C4-2B (cell line): ENCODE results near the gene UBXN6.

Source experiments
- H3K27ac ChIP-seq: fragments of 450-650 bp; 2 replicates; pipeline ENCODE4 v1.5.1; 2017
- ZFX ChIP-seq: fragments of 450-650 bp; IDR thresholded peaks from 2 replicates; pipeline ENCODE4 v1.6.1; 2017
- TF ChIP-seq, protein P1 (sequence below): fragments of 450-650 bp; conservative IDR thresholded peaks from 2 replicates; pipeline ENCODE4 v1.5.1; 2017; ENCODE audit warnings: mild to moderate bottlenecking

The UBXN6 gene

DNA sequence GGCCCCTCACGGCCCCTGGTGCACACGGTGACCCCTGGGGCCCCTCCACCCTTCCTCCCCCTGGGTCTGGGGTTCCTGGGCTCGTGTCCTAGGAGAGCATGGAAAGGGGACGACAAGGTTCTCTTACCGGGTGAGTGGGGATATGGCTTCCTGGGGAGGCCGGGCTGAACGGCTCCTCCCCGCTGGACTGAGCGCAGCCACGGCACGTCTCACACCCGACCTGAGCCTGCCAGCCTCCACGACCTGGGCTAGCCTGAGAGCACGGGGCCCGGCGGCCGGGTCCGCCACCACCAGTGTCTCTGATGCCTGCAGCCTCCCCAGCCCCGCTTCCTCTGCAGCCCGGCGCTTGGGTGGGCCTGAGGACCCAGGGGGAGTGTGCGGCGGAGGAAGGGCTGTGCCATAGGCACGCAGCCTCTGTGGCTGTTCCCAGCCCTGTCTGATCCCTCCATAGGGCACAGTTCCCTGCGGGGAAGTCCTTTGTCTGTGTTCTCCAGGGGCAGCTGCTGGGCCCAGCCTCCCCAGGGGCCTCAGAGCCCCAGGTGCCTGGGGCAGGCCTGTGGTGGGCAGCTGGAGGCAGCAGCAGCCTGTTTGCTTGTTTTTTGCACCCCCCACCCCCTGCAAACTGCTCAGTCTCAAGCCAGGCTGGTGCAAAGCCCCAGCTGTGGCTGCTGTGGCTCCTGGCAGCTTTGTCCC, 45.7 kb upstream of the UBXN6 start:
- TF ChIP-seq ZFX = no peak
- TF ChIP-seq, protein P1, sequence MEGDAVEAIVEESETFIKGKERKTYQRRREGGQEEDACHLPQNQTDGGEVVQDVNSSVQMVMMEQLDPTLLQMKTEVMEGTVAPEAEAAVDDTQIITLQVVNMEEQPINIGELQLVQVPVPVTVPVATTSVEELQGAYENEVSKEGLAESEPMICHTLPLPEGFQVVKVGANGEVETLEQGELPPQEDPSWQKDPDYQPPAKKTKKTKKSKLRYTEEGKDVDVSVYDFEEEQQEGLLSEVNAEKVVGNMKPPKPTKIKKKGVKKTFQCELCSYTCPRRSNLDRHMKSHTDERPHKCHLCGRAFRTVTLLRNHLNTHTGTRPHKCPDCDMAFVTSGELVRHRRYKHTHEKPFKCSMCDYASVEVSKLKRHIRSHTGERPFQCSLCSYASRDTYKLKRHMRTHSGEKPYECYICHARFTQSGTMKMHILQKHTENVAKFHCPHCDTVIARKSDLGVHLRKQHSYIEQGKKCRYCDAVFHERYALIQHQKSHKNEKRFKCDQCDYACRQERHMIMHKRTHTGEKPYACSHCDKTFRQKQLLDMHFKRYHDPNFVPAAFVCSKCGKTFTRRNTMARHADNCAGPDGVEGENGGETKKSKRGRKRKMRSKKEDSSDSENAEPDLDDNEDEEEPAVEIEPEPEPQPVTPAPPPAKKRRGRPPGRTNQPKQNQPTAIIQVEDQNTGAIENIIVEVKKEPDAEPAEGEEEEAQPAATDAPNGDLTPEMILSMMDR = no peak
- H3K27ac ChIP-seq = no peak overlapping the region

DNA sequence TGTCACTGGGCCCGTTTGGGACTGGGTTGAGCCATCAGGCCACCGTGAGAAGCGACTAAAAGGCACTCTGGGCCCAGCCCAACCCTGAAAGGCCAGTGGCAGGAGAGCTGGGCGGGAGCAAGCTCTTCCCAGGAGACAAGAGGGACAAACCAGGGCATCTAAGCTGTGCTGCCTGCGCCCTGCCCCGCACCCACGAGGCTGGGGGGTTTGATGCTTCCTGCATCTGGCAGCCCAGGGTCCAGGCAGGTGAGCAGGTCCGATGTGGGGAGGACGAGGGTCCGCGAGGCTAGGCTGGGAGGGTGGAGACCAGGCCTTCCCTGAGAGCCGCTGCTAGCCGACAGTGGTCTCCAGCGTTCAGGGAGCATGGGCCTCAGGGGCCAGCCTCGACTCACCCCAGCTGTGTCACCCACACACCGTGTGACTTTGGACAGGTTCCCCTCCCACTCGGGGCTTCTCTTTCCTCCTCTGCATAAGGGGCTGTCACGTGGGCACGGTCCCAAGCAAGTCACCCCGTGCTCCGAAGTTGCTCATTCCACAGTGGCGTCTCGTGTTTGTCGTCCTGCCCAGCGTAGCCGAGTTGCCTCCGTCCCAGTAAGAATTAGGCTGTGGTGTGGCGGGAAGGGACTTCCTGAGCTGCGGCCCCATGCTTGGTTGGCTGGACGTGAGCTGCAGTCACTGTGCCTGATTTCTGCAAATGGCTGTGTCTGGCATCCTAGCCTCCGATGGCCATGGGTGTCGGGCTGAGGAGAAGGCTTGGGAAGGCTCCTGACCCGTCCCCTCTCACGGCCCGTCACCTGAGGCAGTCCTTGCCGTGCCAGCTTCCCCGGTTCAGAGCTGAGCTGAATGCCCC, 44.9 kb upstream of the UBXN6 start:
- H3K27ac ChIP-seq = no peak overlapping the region
- TF ChIP-seq, protein P1 = no peak
- TF ChIP-seq ZFX = no peak

DNA sequence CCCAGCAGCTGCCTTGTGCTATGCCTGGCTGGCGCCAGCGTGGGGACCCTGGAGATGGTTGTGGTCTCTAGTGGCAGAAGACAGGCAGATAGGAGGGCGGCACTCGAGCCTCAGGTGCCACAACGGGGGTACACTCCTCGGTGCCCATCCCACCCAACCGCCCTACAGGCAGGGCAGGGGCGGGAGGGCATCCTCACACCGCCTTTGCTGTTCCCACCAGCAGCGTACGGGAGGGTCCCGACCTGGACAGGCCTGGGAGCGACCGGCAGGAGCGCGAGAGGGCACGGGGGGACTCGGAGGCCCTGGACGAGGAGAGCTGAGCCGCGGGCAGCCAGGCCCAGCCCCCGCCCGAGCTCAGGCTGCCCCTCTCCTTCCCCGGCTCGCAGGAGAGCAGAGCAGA, 44.1 kb upstream of the UBXN6 start:
- TF ChIP-seq, protein P1 = no peak
- TF ChIP-seq ZFX = no peak
- H3K27ac ChIP-seq = no peak overlapping the region

DNA sequence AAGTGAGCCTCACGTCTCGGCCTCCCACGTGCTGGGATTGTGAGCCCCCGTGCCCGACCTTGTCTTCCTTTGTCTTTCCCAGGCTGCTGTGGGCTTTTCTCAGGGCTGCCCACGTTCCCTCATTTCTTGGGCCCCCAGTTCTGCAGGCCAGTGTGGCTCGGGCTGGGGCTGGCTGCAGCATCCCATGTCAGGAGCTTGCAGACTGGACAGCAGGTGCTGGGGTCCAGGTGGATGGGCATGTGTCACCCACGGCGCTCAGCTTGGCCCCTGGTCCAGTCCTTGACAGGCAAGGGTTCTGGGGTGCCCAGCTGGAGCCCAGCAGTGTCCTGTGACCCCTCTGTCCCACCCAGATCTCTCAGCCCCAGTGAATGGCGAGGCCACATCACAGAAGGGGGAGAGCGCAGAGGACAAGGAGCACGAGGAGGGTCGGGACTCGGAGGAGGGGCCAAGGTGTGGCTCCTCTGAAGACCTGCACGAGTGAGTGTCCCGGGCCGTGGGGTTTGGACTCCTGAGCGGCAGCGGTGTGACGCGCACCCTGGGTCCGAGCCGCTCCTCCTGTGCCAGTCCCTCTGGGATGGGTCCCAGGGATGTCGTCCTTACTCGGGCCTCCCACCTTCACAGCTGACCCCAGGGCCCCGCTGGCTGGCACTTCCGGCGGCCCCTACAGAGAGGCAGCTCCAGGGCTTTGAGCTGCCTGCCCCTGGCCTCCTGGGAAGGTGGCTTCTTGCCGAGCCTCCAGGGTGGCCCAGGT, 43.4 kb upstream of the UBXN6 start:
- H3K27ac ChIP-seq = no peak overlapping the region
- TF ChIP-seq ZFX = no peak
- TF ChIP-seq, protein P1 = no peak

GRCh38 chr19:4499855-4500254, 42.3 kb upstream of the UBXN6 start:
- no peak overlapping the region for H3K27ac ChIP-seq
- TF ChIP-seq, protein P1 = no peak
- no peak for TF ChIP-seq ZFX

- H3K27ac ChIP-seq = no peak overlapping the region
- TF ChIP-seq, protein P1 = no peak
- TF ChIP-seq ZFX = no peak
Measured at GRCh38 chr19:4499318-4499717, 41.7 kb upstream of the UBXN6 start.
